HG03064 (cell line): Measurements from ENCODE around the gene CKAP5.
"Not testable (repeated sequence)": the region's sequence is repeated elsewhere in the genome, so short reads cannot be mapped to it uniquely, and the experiment has no call there.

Experiments
- ATAC-seq: cut with Tn5 transposase; IDR thresholded peaks from one replicate; pipeline ENCODE4 v1.9.1; 2021; ENCODE audit warnings: low read depth; ENCODE audit not compliant: unreplicated experiment

CKAP5 gene

DNA sequence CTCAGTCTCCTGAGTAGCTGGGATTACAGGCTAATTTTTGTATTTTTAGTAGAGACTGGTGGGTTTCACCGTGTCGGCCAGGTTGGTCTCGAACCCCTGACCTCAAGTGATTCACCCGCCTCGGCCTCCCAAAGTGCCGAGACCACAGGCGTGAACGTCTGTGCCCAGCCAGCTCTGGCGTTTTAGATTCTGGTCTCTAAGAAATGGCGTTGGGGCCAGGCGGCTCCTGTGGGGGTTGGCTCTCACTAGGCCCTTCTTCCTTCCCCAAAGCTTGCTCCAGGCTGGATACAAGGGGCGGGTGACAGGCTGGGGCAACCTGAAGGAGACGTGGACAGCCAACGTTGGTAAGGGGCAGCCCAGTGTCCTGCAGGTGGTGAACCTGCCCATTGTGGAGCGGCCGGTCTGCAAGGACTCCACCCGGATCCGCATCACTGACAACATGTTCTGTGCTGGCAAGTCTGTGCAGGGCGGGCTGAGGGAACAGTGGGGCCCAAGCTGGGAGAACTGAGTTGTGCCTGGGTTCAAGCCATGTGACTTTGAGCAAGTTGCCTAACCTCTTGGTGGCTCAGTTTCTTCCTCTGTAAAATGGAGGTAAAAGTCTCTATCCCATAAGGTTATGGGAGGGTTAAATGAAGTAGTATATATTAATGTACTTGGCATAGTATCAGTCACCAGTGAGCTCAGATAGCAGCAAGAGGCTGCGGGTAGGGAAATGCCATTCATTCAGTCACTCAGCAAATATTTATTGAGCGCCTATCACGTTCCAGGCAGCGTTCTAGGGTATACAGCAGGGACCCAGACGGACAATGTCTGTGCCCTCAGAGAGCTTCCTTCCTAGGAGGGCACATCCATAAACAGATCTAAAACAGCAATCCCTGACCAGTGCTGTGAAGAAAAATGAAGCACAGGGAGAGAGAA, 116.7 kb downstream of the CKAP5 start:
- ATAC-seq = no peak

DNA sequence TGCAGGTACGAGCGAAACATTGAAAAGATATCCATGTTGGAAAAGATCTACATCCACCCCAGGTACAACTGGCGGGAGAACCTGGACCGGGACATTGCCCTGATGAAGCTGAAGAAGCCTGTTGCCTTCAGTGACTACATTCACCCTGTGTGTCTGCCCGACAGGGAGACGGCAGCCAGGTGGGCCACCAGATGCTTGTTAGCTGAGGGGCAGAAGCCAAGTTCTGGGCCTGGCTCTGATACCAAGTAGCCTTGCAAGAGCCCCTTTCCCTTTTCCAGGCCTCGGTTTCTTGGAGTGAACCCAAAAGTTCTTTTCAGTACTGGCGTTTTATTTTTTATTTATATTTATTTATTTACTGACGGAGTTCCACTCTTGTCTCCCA, 117.4 kb downstream of the CKAP5 start:
- ATAC-seq = no peak

DNA sequence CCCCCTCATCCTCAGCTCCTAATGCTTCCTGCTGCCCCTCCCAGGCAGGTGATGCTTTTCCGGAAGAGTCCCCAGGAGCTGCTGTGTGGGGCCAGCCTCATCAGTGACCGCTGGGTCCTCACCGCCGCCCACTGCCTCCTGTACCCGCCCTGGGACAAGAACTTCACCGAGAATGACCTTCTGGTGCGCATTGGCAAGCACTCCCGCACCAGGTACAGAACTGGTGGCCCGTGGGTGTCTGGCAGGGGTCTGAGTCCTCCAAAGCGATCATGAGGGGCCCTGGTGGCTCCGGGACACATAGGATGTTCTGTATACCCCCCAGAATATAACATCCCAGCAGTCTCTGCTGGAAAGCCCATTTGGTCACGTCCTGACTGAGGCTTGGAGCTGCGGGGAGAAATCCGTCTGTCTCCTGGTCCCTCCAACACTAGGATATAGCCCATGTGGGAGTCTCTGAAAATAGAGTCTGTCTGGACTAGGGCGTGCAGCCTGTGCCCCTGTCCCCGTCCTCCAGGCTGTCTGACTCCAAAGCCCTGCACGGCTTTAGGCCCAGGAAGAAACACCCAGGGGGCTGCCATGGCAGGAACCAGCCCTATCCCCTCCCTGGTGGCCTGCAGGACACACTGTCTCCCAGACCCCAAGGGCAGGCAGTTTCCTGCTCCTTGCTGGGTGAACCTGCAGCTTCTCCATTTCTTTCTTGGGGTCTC, 118.0 kb downstream of the CKAP5 start:
- ATAC-seq = no peak

- ATAC-seq = no peak
Observed at GRCh38 chr11:46726206-46726862, 119.7 kb downstream of the CKAP5 start.

DNA sequence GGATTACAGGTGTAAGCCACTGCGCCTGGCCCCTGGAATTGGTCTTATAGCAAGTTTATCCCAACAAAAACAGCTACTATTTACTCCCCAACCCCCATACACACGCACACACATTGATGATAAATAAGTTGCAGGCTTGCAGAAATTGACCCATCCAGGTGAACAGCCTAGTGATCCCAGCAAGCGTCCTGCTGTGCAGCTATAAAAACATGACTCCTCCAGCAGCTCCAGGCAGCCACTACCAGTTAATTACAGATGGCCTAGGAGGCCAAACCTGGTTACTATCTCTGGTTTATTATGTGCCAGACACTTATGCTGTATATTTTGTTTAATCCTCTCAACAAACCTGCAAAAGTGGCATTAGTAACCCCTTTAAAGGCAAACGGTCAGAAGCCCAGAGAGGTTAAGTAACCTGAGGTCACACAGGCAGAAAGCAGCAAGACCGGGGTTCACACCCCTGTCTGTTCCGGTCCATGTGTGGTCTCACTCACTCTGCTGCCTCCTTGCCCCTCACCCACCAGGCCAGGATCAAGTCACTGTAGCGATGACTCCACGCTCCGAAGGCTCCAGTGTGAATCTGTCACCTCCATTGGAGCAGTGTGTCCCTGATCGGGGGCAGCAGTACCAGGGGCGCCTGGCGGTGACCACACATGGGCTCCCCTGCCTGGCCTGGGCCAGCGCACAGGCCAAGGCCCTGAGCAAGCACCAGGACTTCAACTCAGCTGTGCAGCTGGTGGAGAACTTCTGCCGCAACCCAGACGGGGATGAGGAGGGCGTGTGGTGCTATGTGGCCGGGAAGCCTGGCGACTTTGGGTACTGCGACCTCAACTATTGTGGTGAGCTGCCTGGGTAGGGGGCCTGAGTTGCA, 120.5 kb downstream of the CKAP5 start:
- ATAC-seq = no peak

DNA sequence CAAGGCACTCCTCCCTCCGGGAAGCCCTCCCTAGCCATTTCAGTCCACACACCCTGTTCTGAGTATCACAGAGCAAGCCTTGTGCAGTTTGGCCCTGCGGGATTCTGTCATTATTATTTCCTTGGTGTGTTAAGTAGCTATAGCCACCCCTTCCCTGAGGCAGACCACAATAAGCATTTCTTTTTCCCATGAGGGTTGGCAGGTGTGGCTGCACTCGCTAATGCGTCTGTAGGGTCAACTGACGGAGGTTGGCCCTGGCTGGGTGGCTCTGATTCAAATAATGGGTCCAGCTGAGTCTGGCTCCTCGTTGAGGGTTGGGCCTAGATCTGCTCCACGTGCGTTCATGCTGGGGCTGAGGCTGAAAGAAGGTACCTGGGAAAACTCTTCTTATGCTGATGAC, 122.0 kb downstream of the CKAP5 start:
- ATAC-seq = no peak

GRCh38 chr11:46723359-46723680, 122.8 kb downstream of the CKAP5 start:
- ATAC-seq = no peak

- ATAC-seq = no peak
Observed at GRCh38 chr11:46722566-46723358, 123.3 kb downstream of the CKAP5 start.

DNA sequence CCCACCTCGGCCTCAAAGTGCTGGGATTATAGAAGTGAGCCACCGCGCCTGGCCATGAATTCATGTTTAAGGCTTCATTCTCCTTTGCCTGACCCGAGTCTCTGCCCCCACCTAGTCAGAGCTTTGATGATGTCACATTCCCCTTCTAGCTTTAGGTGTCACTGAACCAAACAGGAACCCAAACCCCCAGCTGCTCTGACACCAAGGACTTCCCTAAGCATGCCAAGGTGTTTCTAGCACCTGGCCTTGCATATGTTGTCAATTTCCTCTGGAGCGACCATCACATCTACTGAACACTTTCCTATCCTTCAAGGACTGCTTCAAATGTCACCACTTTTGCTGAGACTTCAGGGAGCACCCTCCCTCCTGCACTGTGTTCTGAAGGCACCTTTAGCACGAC, 124.8 kb downstream of the CKAP5 start:
- no peak for ATAC-seq

GRCh38 chr11:46719543-46720218, 126.4 kb downstream of the CKAP5 start:
- ATAC-seq = no peak

DNA sequence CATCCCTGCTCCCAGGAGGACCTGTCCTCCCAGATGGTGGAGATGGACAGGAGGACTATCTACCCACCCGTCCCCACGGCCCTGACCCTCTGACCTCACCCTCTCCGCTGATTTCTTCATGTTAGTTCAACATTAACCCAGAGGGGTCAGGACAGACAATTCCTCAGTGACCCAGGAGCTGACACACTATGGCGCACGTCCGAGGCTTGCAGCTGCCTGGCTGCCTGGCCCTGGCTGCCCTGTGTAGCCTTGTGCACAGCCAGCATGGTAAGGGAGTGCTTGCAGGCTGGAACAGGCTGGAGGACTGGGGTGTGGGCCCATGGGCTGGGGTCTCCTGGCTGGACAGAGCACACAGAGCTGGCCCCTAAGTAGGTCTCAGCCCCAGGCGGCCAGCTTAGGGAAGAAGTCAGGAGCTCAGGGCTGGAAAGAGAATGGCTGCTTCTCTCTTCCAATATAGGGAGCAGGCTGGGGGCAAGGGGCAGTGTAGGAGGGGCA, 127.0 kb downstream of the CKAP5 start, which contains the start of gene F2:
Gene F2 (plus strand): TSS at position 166 of the 495 bp plus-strand sequence. CDS start 23 bp downstream, at position 189.
- ATAC-seq = no peak

GRCh38 chr11:46718155-46719019, 127.7 kb downstream of the CKAP5 start:
- no peak for ATAC-seq

DNA sequence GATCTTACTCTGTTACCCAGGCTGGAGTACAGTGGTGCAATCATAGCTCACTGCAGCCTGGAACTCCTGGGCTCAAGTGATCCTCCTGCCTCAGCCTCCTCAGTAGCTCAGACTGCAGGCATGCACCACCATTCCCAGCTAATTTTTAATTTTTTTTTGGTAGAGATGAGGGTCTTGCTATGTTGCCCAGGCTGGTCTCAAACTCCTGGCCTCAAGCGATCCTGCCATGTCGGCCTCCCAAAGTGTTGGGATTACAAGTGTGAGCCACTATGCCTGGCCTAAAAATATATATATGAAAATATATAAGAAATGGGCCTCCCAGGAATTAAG, 128.3 kb downstream of the CKAP5 start:
- not testable (repeated sequence) for ATAC-seq

- ATAC-seq = no peak
Observed at GRCh38 chr11:46712874-46713576, 133.1 kb downstream of the CKAP5 start.

DNA sequence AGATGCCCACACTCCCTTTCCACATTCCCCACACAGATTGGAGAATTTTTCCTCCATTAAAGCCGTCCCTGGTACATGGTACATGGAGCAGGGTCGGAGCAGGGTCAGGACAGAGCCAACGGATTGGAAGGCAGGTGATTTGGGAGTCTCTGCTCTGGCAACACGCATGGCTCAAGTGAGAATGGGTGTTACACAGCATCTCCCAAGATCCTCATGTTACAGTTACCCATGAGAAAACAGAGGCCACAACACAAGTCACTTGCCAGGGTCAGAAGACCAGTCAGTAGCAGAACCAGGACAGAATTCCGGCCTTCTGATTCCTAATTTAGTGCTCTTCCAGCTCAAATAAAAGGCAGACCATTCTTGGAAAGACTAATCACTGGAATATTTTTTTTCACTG, 134.8 kb downstream of the CKAP5 start:
- ATAC-seq = no peak

DNA sequence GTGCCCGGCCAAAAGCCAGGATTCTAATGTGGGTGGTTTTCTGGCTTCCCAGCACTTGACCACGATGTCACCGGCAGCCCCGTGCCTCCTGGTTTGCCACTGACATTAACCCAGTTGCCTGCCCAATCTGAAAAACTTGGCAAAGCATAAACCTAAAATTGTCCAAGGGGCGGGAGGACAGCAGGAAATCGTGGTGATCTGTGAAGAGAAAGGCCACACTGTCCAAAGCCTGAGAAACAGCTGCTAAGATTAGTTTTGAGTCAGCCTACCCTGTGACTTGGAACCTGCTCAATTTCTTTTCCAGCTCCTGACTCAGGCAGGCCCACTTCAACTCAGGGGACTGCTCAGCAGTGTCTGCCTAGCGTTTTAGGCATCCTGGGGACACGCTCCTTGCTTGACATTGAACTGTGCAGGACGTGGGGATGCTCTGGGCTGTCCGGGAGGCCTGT, 135.2 kb downstream of the CKAP5 start:
- no peak for ATAC-seq

DNA sequence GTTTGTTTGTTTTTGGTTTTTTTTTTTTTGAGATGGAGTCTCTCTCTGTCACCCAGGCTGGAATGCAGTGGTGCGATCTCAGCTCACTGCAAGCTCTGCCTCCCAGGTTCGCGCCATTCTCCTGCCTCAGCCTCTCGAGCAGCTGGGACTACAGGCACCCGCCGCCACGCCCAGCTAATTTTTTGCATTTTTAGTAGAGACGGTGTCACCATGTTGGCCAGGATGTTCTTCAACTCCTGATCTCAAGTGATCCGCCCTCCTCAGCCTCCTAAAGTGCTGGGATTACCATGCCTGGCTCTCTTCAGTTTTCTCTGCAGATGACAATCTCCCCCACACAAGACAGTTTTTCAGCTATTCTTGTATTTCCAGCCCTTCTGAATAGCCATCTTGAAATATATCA, 136.7 kb downstream of the CKAP5 start:
- ATAC-seq = not testable (repeated sequence)
